Activated gamma-delta T cell (primary cell): ENCODE results near the gene MTCL3.
A peak's percentile ranks its signal among the peaks of the same experiment; 100 is the strongest.

Experiments used
- DNase-seq: peaks from one replicate; lab custom pipeline; 2025; lab: John Stamatoyannopoulos, UW

MTCL3 gene

DNA sequence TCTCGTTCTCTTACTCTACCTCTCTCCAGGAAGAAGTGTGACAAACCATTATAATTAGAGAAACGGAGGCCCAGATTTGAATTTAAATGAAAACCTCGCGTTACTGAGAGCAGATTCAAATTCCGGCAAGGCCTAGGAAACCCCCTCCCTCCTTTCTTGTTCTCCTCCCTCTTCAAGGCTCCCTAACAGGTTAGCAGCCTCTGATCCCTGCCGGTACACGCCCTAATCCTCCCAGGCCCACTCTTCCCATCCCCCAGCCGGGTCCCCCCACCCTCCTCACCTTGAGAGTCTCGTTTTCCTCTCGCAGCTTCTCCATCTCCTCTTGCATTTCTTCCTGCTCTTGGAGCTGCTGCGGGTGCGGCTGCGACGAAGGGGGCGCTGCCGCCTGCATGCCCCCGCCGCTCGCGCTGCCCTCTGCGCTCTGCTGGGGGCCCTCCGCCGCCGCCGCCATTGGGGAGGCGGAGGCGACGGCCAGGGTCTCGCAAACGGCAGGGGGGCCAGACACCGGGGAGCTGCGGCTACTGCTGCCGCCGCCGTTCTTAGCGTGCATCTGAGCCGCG, 3.8 kb downstream of the MTCL3 start:
- no peak for DNase-seq

- peak; percentile 13 for DNase-seq
These were observed 4.3 kb downstream of the MTCL3 start for GRCh38 chr6:127514773-127515227.

GRCh38 chr6:127514179-127514772, 4.9 kb downstream of the MTCL3 start:
- DNase-seq, result no peak

DNA sequence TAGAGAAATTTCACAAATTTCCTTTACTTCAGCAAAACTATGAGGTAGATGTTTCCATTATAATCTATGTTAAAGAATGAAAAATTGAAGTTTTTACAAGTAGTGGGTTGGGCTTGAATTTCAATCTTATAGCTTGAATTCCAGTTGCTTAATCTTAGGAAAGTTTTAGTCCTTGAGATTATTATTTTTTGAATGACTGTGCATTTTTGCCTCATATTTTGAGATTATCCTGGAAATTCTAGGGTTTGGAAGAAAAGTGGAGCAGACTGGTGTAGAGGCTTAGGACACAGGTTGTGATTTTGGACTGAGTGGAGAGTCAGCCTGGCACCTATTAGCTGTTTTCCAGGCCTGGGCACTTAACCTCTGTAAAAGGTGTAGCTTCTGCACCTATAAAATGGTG, 5.7 kb downstream of the MTCL3 start:
- DNase-seq, result no peak

GRCh38 chr6:127510876-127511275, 8.3 kb downstream of the MTCL3 start:
- no peak for DNase-seq

DNA sequence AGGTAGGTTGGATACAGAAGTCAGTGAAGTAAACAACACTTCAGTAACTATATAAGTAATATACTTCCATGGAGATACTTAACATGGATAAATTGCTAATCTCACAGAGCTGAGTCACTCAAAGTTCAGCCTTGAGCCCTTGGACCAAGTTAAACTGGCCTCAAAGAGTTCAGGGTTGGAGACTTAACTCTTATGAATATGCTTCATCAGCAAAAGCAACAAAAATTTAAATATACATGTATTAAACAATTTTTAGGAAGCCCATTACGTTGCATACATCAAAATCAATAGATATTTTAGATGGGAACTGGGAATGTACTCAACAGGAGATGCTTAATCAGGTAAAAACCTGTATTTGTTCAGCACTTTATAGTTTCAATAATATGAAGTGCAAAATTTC, 12.2 kb downstream of the MTCL3 start:
- DNase-seq, result no peak

DNA sequence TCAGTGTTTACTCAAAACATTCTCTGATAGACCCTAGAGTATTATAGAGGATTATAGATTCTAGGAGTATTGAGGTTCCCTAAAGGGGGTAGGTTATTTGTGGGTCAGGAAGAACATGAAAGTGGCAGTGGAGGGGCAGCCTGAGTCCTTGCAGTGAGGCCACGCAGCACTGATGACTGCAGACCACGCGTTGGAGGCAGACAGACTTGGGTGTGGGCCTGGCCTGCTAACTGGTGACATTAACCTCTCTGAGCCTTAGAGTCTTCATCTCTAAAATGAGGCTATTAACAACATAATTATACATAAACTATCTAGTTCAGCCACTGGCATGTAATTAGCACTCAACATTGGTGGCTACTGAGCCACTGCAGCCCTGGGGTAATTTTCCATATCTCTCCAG, 16.1 kb downstream of the MTCL3 start:
- DNase-seq, result no peak

DNA sequence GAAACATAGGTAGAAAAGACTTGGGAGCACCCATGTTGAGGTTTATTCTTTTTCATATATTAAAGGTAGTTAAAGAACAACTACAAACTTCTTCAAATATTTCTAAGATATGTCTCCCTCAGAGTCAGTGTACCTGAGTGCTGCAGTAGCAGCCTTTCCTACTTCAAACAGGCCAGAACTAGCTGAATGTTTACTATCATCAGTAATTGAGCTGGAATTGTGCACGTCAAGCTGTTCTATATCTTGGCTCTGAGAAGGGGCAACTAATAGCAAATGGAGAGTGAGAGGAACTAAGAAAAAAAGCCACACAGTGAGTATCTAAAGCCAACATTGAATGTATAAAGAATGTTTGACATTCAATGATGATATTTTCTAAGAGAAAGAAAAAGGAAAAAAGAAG, 21.7 kb downstream of the MTCL3 start:
- DNase-seq, result no peak

- no peak for DNase-seq
These were observed 22.7 kb downstream of the MTCL3 start for GRCh38 chr6:127496471-127496870.

GRCh38 chr6:127494240-127494767, 24.8 kb downstream of the MTCL3 start:
- no peak for DNase-seq

GRCh38 chr6:127489248-127489647, 29.9 kb downstream of the MTCL3 start:
- DNase-seq, result no peak

DNA sequence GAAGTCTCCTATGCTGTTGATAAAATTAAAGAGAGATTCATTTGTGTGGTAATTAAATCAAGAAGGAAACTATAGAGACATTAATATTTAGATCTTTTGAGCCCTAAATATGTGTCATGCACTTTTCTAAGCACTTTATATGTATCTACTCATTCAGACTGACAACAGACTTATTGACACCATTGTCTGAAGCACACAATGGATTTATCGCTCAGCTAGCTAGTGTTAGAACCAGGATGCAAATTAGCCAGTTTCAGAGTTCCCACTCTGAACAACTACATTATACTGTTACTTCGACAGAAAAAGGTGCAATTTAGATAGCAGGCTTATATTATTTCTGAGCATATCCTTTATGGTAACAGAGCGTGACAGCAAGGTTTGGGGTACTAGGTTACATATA, 32.2 kb downstream of the MTCL3 start:
- no peak for DNase-seq

DNA sequence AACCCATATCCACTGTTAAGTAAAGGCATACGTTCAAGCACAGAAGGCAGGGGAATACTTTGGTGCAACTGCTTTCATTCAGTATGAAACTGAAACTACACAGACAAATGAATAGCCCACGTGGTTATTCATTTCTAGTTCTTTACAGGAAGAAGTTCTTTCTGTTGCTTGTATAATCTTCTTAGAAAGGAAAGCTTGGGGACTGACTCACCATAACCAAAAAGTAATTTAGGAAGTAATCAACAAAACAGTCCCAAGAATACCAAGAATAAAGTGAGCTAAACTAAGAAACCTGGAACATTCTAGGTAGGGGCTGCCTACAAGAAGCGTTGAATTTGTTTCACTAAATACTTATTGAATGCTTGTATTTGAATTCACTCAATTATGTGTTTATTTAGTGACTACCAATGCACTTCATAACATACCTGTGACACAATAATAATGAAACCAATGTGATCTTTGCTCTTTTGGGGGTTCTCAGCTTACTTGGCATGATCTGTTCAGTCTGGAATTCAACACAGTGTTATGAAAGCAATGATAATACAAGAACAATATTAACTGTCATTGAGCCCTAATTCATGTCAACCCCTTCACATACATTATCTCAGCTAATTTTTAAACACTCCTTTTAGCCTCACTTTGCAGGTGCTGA, 34.8 kb downstream of the MTCL3 start:
- no peak for DNase-seq

- DNase-seq, result no peak
These were observed 35.6 kb downstream of the MTCL3 start for GRCh38 chr6:127483399-127484055.

DNA sequence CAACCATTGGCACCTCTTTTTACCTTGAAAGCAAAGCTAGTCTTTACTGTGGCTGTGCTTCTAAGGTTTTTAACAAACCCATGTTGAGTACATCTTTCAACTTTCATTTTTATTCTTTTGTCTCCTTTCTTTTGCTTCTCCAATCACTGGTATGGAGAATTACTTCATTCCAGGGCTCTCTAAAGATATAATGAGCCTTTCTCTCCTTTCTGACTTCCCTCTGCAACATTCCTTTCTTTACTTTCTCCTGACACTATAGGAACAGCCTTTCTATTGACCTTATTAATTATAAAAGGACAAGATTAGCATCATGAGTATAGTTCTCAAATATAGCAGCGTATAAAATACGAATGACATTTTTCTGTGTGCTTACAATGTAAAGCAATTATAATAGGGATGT, 36.8 kb downstream of the MTCL3 start:
- no peak for DNase-seq

DNA sequence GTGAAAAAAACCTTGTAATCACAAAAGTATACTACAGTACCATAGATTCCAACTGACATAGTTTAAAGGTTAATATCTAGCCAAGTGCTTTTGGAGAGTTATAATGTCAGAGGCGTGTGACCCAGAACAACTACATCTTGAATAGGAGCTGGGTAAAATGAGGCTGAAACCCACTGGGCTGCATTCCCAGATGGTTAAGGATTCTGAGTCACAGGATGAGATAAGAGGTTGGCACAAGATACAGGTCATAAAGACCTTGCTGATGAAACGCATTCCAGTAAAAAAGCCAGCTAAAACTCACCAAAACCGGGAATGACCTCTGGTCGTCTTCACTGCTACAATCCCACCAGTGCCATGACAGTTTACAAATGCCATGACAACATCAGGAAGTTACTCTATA, 37.5 kb downstream of the MTCL3 start:
- no peak for DNase-seq

DNA sequence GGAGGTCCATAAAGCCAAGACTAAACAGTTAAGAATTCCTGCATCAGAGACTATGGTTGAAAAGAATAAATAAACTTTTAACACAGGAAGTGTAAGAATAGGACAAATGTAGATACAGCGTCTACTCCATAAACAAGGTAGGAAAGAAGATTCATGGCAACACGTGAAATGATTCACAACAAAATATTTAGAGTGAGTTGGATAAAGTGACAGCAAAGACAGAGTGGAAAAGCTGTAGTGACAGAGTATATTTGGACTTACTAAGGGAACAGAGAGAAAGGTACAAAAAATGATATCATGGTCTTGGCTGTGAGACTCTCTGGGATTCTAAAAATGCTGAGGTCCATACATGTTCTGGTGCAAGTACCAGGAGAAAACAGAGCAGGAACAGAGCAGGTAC, 38.0 kb downstream of the MTCL3 start:
- no peak for DNase-seq

GRCh38 chr6:127477658-127478057, 41.5 kb downstream of the MTCL3 start:
- no peak for DNase-seq

- DNase-seq, result no peak
These were observed 43.3 kb downstream of the MTCL3 start for GRCh38 chr6:127475823-127476176.

- peak; percentile 8 for DNase-seq
These were observed 43.9 kb downstream of the MTCL3 start for GRCh38 chr6:127475135-127475822.

DNA sequence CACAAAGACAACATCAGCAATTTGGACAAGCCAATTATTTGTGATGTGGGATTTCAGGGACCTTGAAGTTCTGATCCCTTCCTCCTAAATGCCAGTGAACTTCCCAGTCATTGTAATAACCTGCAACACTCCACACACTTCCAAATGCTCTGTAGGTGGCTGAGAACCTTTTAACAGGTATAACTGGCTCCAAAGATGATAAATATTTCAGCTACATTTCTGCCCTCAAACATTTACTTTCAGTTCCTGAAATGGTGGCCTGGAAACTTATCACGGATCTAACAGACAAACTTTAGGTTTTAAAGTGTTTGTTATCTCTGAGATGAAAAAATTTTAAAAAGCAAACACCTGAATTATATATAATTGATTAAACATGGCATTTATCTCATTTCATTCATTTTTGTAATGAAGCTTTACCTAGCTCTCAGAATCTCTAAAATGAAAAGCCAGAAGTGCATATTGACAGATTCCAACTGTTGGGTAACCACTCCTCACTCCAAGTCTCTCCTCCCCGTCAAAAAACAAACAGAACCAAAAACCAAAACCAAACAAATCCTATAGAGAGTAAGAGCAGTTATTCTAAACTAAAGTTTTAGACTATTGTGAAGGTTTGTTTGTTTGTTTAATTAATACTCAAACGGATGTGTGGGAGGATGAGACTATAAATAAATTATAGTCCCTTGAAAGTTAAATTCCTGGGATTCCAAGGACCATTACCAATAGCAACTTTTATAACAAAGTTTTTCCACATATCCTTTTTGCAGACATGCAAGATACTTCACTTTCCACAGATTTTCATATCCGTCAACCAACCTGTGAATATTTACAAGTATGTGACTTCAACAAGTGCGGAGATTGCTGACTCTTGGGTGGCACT, 47.5 kb downstream of the MTCL3 start:
- DNase-seq, result no peak
